ENCODE data around the gene AMPD3. TPM values are rescaled to one million over a fixed set of nuclear protein-coding genes. Genes with fewer than 3 reads are reported as not detected.

The AMPD3 gene
- total RNA-seq, 4 donors from 2014 or later = 3.8 to 7.5 (median 5.1) TPM

DNA sequence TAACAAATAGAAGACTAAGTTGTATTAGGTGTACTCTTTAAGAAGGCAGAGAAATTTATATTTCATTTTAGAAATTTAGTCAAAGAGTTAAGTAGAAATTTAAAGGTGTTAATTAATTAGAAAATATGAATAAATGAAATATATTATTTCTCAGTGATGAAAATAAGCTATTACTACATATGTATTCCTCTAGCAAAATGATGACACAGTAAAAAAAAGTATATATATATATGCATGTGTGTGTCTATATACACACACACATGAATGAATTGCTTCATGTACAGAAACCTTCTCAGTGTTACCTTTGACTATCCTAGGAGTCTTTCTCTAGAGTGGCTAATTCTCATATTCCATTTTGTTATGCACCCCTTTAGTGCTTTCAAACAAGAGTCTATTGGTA is 78.3 kb downstream of the AMPD3 start:
- intact Hi-C loops (cut with DNase I) = no loop called here
- Histone ChIP-seq H3K27me3 (no peaks in the 10 kb centered on the region), H3K9me3 (no peaks in the 10 kb centered on the region), H3K27ac (replicated peaks in 1 of 4) (no peak overlapping the region), H3K36me3 (peaks cover 11 to 52% (median 35%) of the 10 kb centered on the region in 4 donors), H3K4me1 (no peaks in the 10 kb centered on the region), H3K4me3 (no peak overlapping the region)
- TF ChIP-seq EP300 (IDR thresholded peaks at IDR 0.05) (no peak), POLR2AphosphoS5 (IDR thresholded peaks at IDR 0.05) (no peak), CTCF (IDR thresholded peaks at IDR 0.05) (no peak), POLR2A (IDR thresholded peaks at IDR 0.05; ENCODE audit: low read depth) (no peak)
- DNase-seq (ENCODE audit: extremely low spot score) = no peak

- intact Hi-C loops (cut with DNase I) = no loop called here
- DNase-seq (ENCODE audit: extremely low spot score) = no peak
- H3K36me3 ChIP-seq = peaks cover 11 to 43% (median 30%) of the 10 kb centered on the region in 4 donors
- H3K9me3 ChIP-seq = no peaks in the 10 kb centered on the region
- 80% methylated on average over 2 of the region's 2 CpGs for WGBS
- H3K27ac ChIP-seq (replicated peaks in 1 of 4) = no peak overlapping the region
- peaks cover 0 to 5% (median 0%) of the 10 kb centered on the region in 4 donors for H3K4me1 ChIP-seq
- H3K27me3 ChIP-seq = no peaks in the 10 kb centered on the region
- TF ChIP-seq POLR2AphosphoS5 (IDR thresholded peaks at IDR 0.05) (no peak), POLR2A (IDR thresholded peaks at IDR 0.05; ENCODE audit: low read depth) (no peak), CTCF (IDR thresholded peaks at IDR 0.05) (no peak), EP300 (IDR thresholded peaks at IDR 0.05) (no peak)
- H3K4me3 ChIP-seq = no peak overlapping the region
These were observed 79.3 kb downstream of the AMPD3 start for GRCh38 chr11:10534316-10534715.

DNA sequence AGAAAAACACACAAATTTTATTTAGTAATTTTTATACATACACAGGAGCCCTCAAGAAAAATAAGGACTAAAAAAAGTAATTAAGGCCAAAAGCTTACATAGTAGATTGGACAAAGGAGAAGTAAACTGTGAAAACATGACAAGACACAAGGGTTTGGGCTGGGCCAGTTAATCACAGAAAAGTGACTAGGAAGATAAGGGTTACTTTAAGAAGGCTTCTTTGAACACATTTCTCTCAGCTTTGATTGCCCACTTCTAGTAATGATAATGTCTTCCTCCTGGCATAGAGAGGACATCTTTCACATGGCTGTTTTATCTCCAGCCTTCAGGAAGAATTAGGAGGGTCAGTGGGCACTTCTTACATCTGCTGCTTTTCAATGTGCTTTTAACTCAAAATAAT is 82.5 kb downstream of the AMPD3 start:
- DNase-seq (ENCODE audit: extremely low spot score) = no peak
- intact Hi-C loops (cut with DNase I) = no loop called here
- peaks cover 4 to 13% (median 8%) of the 10 kb centered on the region in 4 donors for H3K36me3 ChIP-seq
- H3K27me3 ChIP-seq = no peaks in the 10 kb centered on the region
- TF ChIP-seq POLR2A (IDR thresholded peaks at IDR 0.05; ENCODE audit: low read depth) (no peak), POLR2AphosphoS5 (IDR thresholded peaks at IDR 0.05) (no peak), CTCF (IDR thresholded peaks at IDR 0.05) (no peak), EP300 (IDR thresholded peaks at IDR 0.05) (no peak)
- no peaks in the 10 kb centered on the region for H3K9me3 ChIP-seq
- peaks cover 7 to 16% (median 14%) of the 10 kb centered on the region in 4 donors for H3K4me1 ChIP-seq
- no peak overlapping the region for H3K27ac ChIP-seq (replicated peaks in 1 of 4)
- no peak overlapping the region for H3K4me3 ChIP-seq

DNA sequence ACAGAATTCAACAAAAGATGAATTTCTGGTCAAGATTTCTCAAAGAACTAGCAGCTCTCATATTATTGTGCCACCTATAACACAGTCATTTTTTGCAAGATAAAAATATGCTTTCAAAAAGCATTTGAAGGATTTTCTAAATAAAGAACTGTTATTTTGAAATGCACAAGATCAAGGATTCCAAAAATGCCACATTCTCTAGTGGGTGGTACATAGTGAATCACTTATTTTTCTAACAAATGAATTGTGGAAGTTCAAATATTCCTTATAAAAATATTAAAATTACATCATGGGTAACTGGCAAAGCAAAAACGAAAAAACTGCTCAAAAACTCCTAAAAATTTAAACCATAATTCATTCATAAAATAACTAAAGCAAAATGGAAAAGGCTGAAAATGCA is 83.9 kb downstream of the AMPD3 start:
- intact Hi-C loops (cut with DNase I) = no loop called here
- no peaks in the 10 kb centered on the region for H3K9me3 ChIP-seq
- no peaks in the 10 kb centered on the region for H3K27me3 ChIP-seq
- peaks cover 7 to 16% (median 14%) of the 10 kb centered on the region in 4 donors for H3K4me1 ChIP-seq
- DNase-seq (ENCODE audit: extremely low spot score) = no peak
- TF ChIP-seq EP300 (IDR thresholded peaks at IDR 0.05) (no peak), POLR2A (IDR thresholded peaks at IDR 0.05; ENCODE audit: low read depth) (no peak), CTCF (IDR thresholded peaks at IDR 0.05) (no peak), POLR2AphosphoS5 (IDR thresholded peaks at IDR 0.05) (no peak)
- H3K4me3 ChIP-seq = no peak overlapping the region
- no peak overlapping the region for H3K27ac ChIP-seq (replicated peaks in 1 of 4)
- peaks cover 0 to 3% (median 0%) of the 10 kb centered on the region in 4 donors for H3K36me3 ChIP-seq
- 73% methylated on average over 1 of the region's 1 CpG for WGBS

GRCh38 chr11:10539339-10539738 is 84.3 kb downstream of the AMPD3 start:
- Histone ChIP-seq H3K4me3 (no peak overlapping the region), H3K9me3 (no peaks in the 10 kb centered on the region), H3K36me3 (no peaks in the 10 kb centered on the region), H3K27me3 (no peaks in the 10 kb centered on the region), H3K27ac (replicated peaks in 1 of 4) (no peak overlapping the region), H3K4me1 (peaks cover 7 to 16% (median 14%) of the 10 kb centered on the region in 4 donors)
- intact Hi-C loops (cut with DNase I) = no loop called here
- DNase-seq (ENCODE audit: extremely low spot score) = no peak
- TF ChIP-seq POLR2A (IDR thresholded peaks at IDR 0.05; ENCODE audit: low read depth) = no peak
- TF ChIP-seq POLR2AphosphoS5 (IDR thresholded peaks at IDR 0.05) = no peak
- no peak for TF ChIP-seq CTCF (IDR thresholded peaks at IDR 0.05)
- TF ChIP-seq EP300 (IDR thresholded peaks at IDR 0.05) = no peak
